ENCODE data around the gene IL3. TPM values are rescaled to one million over a fixed set of nuclear protein-coding genes. Genes with fewer than 3 reads are reported as not detected.

IL3 gene
- total and polyA plus RNA-seq, 5 donors from 2014 or later, result not detected

DNA sequence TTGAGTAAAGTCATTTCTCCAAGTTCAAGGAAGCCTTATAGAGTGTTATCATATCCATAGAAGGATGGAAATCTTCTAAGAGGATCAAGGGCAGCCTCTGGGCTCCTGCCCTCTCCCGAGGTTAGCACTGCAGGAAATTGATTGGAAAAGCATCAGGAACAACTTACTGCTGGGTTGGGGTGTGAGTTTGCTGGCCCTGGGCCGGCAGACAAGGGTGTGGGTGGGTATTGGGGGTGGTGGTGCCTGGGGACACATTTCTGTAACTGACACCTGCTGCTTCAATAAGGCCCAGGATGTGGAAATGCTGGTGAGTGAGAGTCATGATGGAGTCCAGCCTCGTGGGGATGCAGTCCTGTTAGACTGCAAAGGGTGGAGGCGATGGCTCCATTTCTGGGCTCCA lies 18.6 kb downstream of the IL3 start:
- Histone ChIP-seq H3K27me3 (ENCODE audit: control insufficient read depth, insufficient read depth, low read length) (no peaks in the 10 kb centered on the region), H3K9me3 (ENCODE audit: control insufficient read depth in 2 of 2, low read length in 2 of 2) (no peaks in the 10 kb centered on the region), H3K4me1 (ENCODE audit: control insufficient read depth, insufficient read depth, low read length, poor library complexity, severe bottlenecking) (peaks cover 20% of the 10 kb centered on the region), H3K27ac (ENCODE audit: insufficient read depth, low read length, poor library complexity, severe bottlenecking) (no peak overlapping the region), H3K4me3 (ENCODE audit: low read depth, low read length) (no peak overlapping the region), H3K36me3 (ENCODE audit: control insufficient read depth, insufficient read depth, low read length) (no peaks in the 10 kb centered on the region)
- no peak overlapping the region for H3K4me3 Mint-ChIP-seq
- H3K27ac Mint-ChIP-seq, result no peak overlapping the region
- no peak for DNase-seq
- peaks cover 5 to 33% (median 12%) of the 10 kb centered on the region in 4 donors for H3K4me1 Mint-ChIP-seq
- no peaks in the 10 kb centered on the region for H3K9me3 Mint-ChIP-seq
- no peak for ATAC-seq (ENCODE audit: low read depth in 2 of 2)
- H3K36me3 Mint-ChIP-seq, result no peaks in the 10 kb centered on the region
- no peaks in the 10 kb centered on the region for H3K27me3 Mint-ChIP-seq

DNA sequence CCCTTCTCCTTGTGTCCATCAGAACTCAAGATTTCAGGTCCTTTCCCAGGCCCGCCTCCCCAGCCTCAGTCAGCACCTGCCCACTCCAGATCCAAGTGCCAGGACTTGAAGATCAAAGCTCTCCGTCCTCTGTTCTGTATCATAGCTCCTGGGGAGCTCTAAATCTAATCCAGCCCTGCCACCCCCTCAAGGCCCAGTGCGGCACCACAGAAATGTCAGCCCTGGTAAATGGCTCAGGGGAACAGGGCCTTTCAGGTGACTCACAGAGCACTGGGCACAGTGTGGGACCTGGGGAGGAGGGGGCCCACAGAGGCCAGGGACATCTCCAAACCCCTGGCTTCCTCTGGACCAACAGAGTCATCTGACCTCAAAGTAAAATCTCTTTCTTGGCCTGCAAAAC lies 19.2 kb downstream of the IL3 start:
- Histone ChIP-seq H3K27ac (ENCODE audit: insufficient read depth, low read length, poor library complexity, severe bottlenecking) (no peak overlapping the region), H3K9me3 (ENCODE audit: control insufficient read depth in 2 of 2, low read length in 2 of 2) (no peaks in the 10 kb centered on the region), H3K27me3 (ENCODE audit: control insufficient read depth, insufficient read depth, low read length) (no peaks in the 10 kb centered on the region), H3K4me1 (ENCODE audit: control insufficient read depth, insufficient read depth, low read length, poor library complexity, severe bottlenecking) (peaks cover 20% of the 10 kb centered on the region), H3K36me3 (ENCODE audit: control insufficient read depth, insufficient read depth, low read length) (no peaks in the 10 kb centered on the region), H3K4me3 (ENCODE audit: low read depth, low read length) (no peak overlapping the region)
- H3K9me3 Mint-ChIP-seq, result no peaks in the 10 kb centered on the region
- peaks cover 5 to 33% (median 12%) of the 10 kb centered on the region in 4 donors for H3K4me1 Mint-ChIP-seq
- DNase-seq (no peak), ATAC-seq (ENCODE audit: low read depth in 2 of 2) (no peak)
- H3K27me3 Mint-ChIP-seq, result no peaks in the 10 kb centered on the region
- H3K36me3 Mint-ChIP-seq, result no peaks in the 10 kb centered on the region
- H3K27ac Mint-ChIP-seq, result no peak overlapping the region
- H3K4me3 Mint-ChIP-seq, result no peak overlapping the region

DNA sequence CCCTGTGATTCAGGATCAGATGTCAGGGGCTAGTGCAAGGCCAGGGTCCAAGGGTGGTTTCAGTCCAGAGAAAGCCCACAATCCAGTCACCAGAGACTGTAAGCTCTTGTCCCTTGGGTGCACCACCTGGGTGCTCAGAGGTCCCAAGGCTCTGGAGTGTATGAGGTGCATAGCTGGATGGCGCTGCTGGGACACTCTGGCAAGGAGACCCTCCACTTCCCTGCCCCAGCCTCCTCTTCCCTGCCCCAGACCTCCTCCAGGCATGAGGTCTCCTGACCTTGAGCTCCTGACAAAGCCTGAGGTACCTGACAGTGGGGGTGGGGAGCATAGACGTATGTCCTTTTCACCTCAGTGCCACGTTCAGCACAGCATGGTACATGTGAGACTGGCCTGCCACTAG lies 20.1 kb downstream of the IL3 start:
- Histone ChIP-seq H3K27ac (ENCODE audit: insufficient read depth, low read length, poor library complexity, severe bottlenecking) (no peak overlapping the region), H3K9me3 (ENCODE audit: control insufficient read depth in 2 of 2, low read length in 2 of 2) (no peaks in the 10 kb centered on the region), H3K4me1 (ENCODE audit: control insufficient read depth, insufficient read depth, low read length, poor library complexity, severe bottlenecking) (peaks cover 16% of the 10 kb centered on the region), H3K36me3 (ENCODE audit: control insufficient read depth, insufficient read depth, low read length) (no peaks in the 10 kb centered on the region), H3K27me3 (ENCODE audit: control insufficient read depth, insufficient read depth, low read length) (no peaks in the 10 kb centered on the region), H3K4me3 (ENCODE audit: low read depth, low read length) (no peak overlapping the region)
- no peaks in the 10 kb centered on the region for H3K36me3 Mint-ChIP-seq
- H3K4me1 Mint-ChIP-seq, result peaks cover 5 to 34% (median 18%) of the 10 kb centered on the region in 4 donors
- H3K4me3 Mint-ChIP-seq, result no peak overlapping the region
- H3K9me3 Mint-ChIP-seq, result no peaks in the 10 kb centered on the region
- no peak for DNase-seq
- H3K27me3 Mint-ChIP-seq, result no peaks in the 10 kb centered on the region
- H3K27ac Mint-ChIP-seq, result no peak overlapping the region
- no peak for ATAC-seq (ENCODE audit: low read depth in 2 of 2)

DNA sequence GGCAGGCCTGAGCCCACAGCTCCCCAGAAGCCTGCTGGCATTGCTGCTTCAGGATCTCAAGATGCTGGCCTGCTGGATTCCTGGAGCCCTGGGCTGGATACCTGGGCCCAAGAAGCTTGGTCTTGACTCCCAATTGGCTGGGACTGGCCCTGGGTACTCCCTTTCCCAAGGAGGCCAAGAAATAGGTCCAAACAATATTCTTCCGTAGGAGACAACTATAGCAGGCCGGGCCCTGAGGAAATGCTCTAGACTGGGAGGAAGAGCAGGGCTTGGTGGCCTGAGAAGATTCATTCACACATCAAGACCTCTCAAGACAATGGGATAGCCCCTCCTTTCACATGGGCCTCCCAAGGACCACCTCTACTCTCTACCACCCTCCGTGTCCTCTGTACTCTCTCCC lies 21.0 kb downstream of the IL3 start:
- peaks cover 14% of the 10 kb centered on the region for H3K4me1 ChIP-seq (ENCODE audit: control insufficient read depth, insufficient read depth, low read length, poor library complexity, severe bottlenecking)
- H3K4me3 ChIP-seq (ENCODE audit: low read depth, low read length), result no peak overlapping the region
- H3K27me3 ChIP-seq (ENCODE audit: control insufficient read depth, insufficient read depth, low read length), result no peaks in the 10 kb centered on the region
- Mint-ChIP-seq H3K4me1 (peaks cover 5 to 33% (median 19%) of the 10 kb centered on the region in 4 donors), H3K4me3 (no peak overlapping the region), H3K27ac (peak overlapping the region in 2 of 3 donors; percentile 16 to 70), H3K9me3 (no peaks in the 10 kb centered on the region), H3K36me3 (no peaks in the 10 kb centered on the region), H3K27me3 (no peaks in the 10 kb centered on the region)
- H3K36me3 ChIP-seq (ENCODE audit: control insufficient read depth, insufficient read depth, low read length), result no peaks in the 10 kb centered on the region
- ATAC-seq (ENCODE audit: low read depth in 2 of 2) (no peak), DNase-seq (no peak)
- no peaks in the 10 kb centered on the region for H3K9me3 ChIP-seq (ENCODE audit: control insufficient read depth in 2 of 2, low read length in 2 of 2)
- no peak overlapping the region for H3K27ac ChIP-seq (ENCODE audit: insufficient read depth, low read length, poor library complexity, severe bottlenecking)

DNA sequence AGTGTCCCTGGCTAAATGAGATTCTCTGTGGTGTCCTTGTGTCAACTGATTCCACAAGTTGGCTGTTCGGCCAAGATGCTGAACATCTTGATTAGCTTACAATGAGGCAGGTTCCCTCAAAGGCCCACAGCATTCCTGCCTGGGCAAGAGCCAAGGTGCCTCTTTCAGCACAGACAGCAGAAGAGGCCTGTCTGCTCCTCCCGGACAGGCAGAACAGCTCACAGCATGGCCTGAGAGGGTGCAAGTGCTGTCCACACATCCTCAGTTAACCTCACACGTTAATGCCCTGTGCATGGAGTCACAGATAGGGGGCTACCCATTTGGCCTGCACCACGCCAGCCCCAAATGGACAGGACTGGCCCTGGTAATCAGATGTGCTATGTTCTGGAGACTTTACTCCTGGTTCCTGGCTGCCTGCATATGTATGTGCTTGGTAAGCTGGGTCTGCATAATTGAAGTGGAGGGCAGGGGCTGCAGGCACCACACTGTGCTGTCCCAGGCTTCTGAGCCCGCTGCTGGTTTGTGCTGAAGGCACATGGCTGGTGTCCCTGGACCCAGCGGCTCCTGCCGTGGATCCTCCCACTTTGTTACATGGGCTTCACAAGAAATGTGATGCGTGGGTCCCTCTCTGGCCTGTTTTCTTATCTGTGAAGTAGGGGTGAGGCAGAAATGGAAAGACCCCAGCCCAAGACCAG lies 22.0 kb downstream of the IL3 start:
- Mint-ChIP-seq H3K27me3 (no peaks in the 10 kb centered on the region), H3K4me3 (no peak overlapping the region), H3K9me3 (no peaks in the 10 kb centered on the region), H3K36me3 (no peaks in the 10 kb centered on the region), H3K27ac (no peak overlapping the region), H3K4me1 (peaks cover 5 to 29% (median 19%) of the 10 kb centered on the region in 4 donors)
- ATAC-seq (ENCODE audit: low read depth in 2 of 2), result no peak
- Histone ChIP-seq H3K36me3 (ENCODE audit: control insufficient read depth, insufficient read depth, low read length) (no peaks in the 10 kb centered on the region), H3K27ac (ENCODE audit: insufficient read depth, low read length, poor library complexity, severe bottlenecking) (no peak overlapping the region), H3K9me3 (ENCODE audit: control insufficient read depth in 2 of 2, low read length in 2 of 2) (no peaks in the 10 kb centered on the region), H3K4me1 (ENCODE audit: control insufficient read depth, insufficient read depth, low read length, poor library complexity, severe bottlenecking) (peaks cover 14% of the 10 kb centered on the region), H3K4me3 (ENCODE audit: low read depth, low read length) (no peak overlapping the region), H3K27me3 (ENCODE audit: control insufficient read depth, insufficient read depth, low read length) (no peaks in the 10 kb centered on the region)
- no peak for DNase-seq

DNA sequence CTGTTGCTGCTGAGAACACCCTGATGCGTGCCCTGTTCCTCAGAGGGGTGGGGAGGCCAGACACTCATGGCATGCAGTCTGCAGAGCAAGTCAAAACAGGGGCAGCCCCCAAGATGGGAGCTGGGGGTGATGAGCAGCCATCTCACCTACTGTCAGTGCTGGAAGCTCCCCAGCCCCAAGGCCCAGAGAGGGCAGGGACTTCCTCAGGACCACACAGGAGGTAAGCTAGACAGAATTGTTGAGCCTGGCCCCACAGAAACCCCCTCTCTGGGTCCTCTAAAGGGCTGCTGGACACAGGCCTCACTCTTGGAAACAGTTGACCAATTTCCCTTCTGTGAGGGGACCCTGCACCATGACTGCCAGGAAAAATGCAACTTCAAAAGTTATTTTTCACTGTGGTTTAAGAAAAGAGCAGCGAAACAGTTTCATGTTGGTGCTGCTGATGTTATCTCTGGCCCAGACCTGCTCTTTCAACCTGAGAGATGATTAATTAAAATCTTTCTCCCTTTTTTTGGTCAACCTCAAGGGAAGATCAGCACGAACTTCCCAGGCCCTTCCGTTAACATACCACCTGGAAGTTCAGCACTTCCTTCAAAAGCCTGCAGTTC lies 22.7 kb downstream of the IL3 start:
- no peak for DNase-seq
- H3K4me3 Mint-ChIP-seq, result no peak overlapping the region
- peaks cover 14% of the 10 kb centered on the region for H3K4me1 ChIP-seq (ENCODE audit: control insufficient read depth, insufficient read depth, low read length, poor library complexity, severe bottlenecking)
- no peak overlapping the region for H3K27ac ChIP-seq (ENCODE audit: insufficient read depth, low read length, poor library complexity, severe bottlenecking)
- no peak for ATAC-seq (ENCODE audit: low read depth in 2 of 2)
- no peaks in the 10 kb centered on the region for H3K36me3 ChIP-seq (ENCODE audit: control insufficient read depth, insufficient read depth, low read length)
- no peaks in the 10 kb centered on the region for H3K27me3 ChIP-seq (ENCODE audit: control insufficient read depth, insufficient read depth, low read length)
- H3K4me1 Mint-ChIP-seq, result peaks cover 5 to 29% (median 19%) of the 10 kb centered on the region in 4 donors
- no peaks in the 10 kb centered on the region for H3K27me3 Mint-ChIP-seq
- H3K9me3 ChIP-seq (ENCODE audit: control insufficient read depth in 2 of 2, low read length in 2 of 2), result no peaks in the 10 kb centered on the region
- peak overlapping the region; percentile 23 for H3K4me3 ChIP-seq (ENCODE audit: low read depth, low read length)
- peak overlapping the region in 1 of 3 donors; percentile 5 for H3K27ac Mint-ChIP-seq
- H3K36me3 Mint-ChIP-seq, result no peaks in the 10 kb centered on the region
- H3K9me3 Mint-ChIP-seq, result no peaks in the 10 kb centered on the region

DNA sequence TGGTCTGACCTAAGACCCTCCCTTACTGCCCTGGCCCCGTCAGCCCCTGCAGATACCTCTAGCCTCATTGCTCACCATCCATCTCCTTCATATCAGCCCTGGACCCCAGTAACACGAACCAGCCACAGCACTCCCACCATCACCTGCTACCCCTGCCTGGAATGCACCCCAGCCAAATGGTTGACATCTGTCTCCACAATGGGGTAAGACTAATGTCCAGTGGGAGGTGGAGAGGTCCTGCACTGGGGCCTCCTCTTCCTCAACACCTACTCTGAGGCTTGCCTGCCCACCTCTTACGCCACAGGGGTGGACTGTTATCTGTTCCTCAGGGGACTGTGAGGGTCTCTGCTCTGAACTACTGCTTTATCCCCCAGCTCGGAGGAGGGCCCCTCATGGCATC lies 25.2 kb downstream of the IL3 start:
- Histone ChIP-seq H3K4me3 (ENCODE audit: low read depth, low read length) (no peak overlapping the region), H3K36me3 (ENCODE audit: control insufficient read depth, insufficient read depth, low read length) (no peaks in the 10 kb centered on the region), H3K27ac (ENCODE audit: insufficient read depth, low read length, poor library complexity, severe bottlenecking) (no peak overlapping the region), H3K9me3 (ENCODE audit: control insufficient read depth in 2 of 2, low read length in 2 of 2) (no peaks in the 10 kb centered on the region), H3K27me3 (ENCODE audit: control insufficient read depth, insufficient read depth, low read length) (no peaks in the 10 kb centered on the region), H3K4me1 (ENCODE audit: control insufficient read depth, insufficient read depth, low read length, poor library complexity, severe bottlenecking) (peaks cover 14% of the 10 kb centered on the region)
- H3K27me3 Mint-ChIP-seq, result no peaks in the 10 kb centered on the region
- no peak overlapping the region for H3K27ac Mint-ChIP-seq
- DNase-seq (no peak), ATAC-seq (ENCODE audit: low read depth in 2 of 2) (no peak)
- no peaks in the 10 kb centered on the region for H3K36me3 Mint-ChIP-seq
- peaks cover 0 to 1% (median 0%) of the 10 kb centered on the region in 7 donors for H3K9me3 Mint-ChIP-seq
- peaks cover 5 to 29% (median 21%) of the 10 kb centered on the region in 4 donors for H3K4me1 Mint-ChIP-seq
- H3K4me3 Mint-ChIP-seq, result peak overlapping the region in 1 of 4 donors; percentile 2

All from CD4-positive, CD25-positive, alpha-beta regulatory T cell (primary cell).